Measurements from ENCODE around the gene SYVN1.
"Not testable (repeated sequence)": the region's sequence is repeated elsewhere in the genome, so short reads cannot be mapped to it uniquely, and the experiment has no call there.

SYVN1 gene

GRCh38 chr11:65151331-65151899 is 17.1 kb upstream of the SYVN1 start:
- no peak for DNase-seq (ENCODE audit: low spot score)

- DNase-seq (ENCODE audit: low spot score) = peak; percentile 22
These were observed 16.4 kb upstream of the SYVN1 start for GRCh38 chr11:65150509-65151299.

GRCh38 chr11:65150131-65150508 is 15.8 kb upstream of the SYVN1 start:
- DNase-seq (ENCODE audit: low spot score) = not testable (repeated sequence)

GRCh38 chr11:65148657-65149056 is 14.3 kb upstream of the SYVN1 start:
- DNase-seq (ENCODE audit: low spot score) = no peak

- no peak for DNase-seq (ENCODE audit: low spot score)
These were observed 13.2 kb upstream of the SYVN1 start for GRCh38 chr11:65147352-65148075.

- no peak for DNase-seq (ENCODE audit: low spot score)
These were observed 7.7 kb upstream of the SYVN1 start for GRCh38 chr11:65141896-65142494.

GRCh38 chr11:65136515-65137096 is 2.3 kb upstream of the SYVN1 start:
- no peak for DNase-seq (ENCODE audit: low spot score)

- DNase-seq (ENCODE audit: low spot score) = peak; percentile 48
These were observed 1.4 kb upstream of the SYVN1 start for GRCh38 chr11:65135633-65136145.

- peak; percentile 99 for DNase-seq (ENCODE audit: low spot score)
These were observed 773 bp upstream of the SYVN1 start for GRCh38 chr11:65134952-65135632.

GRCh38 chr11:65133724-65134123 is 595 bp downstream of the SYVN1 start:
- no peak for DNase-seq (ENCODE audit: low spot score)

- no peak for DNase-seq (ENCODE audit: low spot score)
These were observed 1.2 kb downstream of the SYVN1 start for GRCh38 chr11:65132988-65133700.

GRCh38 chr11:65132238-65132987 is 1.9 kb downstream of the SYVN1 start:
- no peak for DNase-seq (ENCODE audit: low spot score)

- no peak for DNase-seq (ENCODE audit: low spot score)
These were observed 2.5 kb downstream of the SYVN1 start for GRCh38 chr11:65131895-65132237.

GRCh38 chr11:65131417-65131776 is 2.9 kb downstream of the SYVN1 start:
- DNase-seq (ENCODE audit: low spot score) = no peak

- DNase-seq (ENCODE audit: low spot score) = no peak
These were observed 3.5 kb downstream of the SYVN1 start for GRCh38 chr11:65130631-65131416.

- DNase-seq (ENCODE audit: low spot score) = no peak
These were observed 4.5 kb downstream of the SYVN1 start for GRCh38 chr11:65129649-65130441.

- no peak for DNase-seq (ENCODE audit: low spot score)
These were observed 5.9 kb downstream of the SYVN1 start for GRCh38 chr11:65128182-65129145.

Data from cerebellar cortex (tissue), 1 donor.